ENCODE measurements around the gene UBE3C.

The UBE3C gene

GRCh38 chr7:157294773-157295172 lies 156.0 kb downstream of the UBE3C start:
- Histone ChIP-seq H3K4me1 (ENCODE audit: control insufficient read depth in 1 of 2, insufficient read depth in 2 of 2, low read length in 2 of 2) (peaks cover 0 to 6% of the 10 kb centered on the region in 2 experiments), H3K9ac (ENCODE audit: low read length) (no peak overlapping the region), H4K12ac (ENCODE audit: low read depth, low read length) (no peak overlapping the region), H3K14ac (ENCODE audit: low read length) (no peak overlapping the region), H4K8ac (ENCODE audit: low read depth, low read length) (no peak overlapping the region), H3K27ac (ENCODE audit: low read depth, low read length) (no peak overlapping the region), H3K4me2 (ENCODE audit: low read length) (no peak overlapping the region), H3K23ac (ENCODE audit: low read length) (no peak overlapping the region), H3K4ac (ENCODE audit: low read depth, low read length) (no peak overlapping the region), H3K79me1 (ENCODE audit: low read length) (no peaks in the 10 kb centered on the region), H2BK120ac (ENCODE audit: insufficient read depth, low read length, poor library complexity) (no peak overlapping the region), H3K36me3 (ENCODE audit: control insufficient read depth in 1 of 2, insufficient read depth in 2 of 2, low read length in 2 of 2) (no peaks in the 10 kb centered on the region), H3K9me3 (ENCODE audit: insufficient read depth, low read depth, low read length) (peaks cover 10% of the 10 kb centered on the region), H3K79me2 (ENCODE audit: control insufficient read depth, insufficient read depth, low read length, poor library complexity) (no peaks in the 10 kb centered on the region), H3K27me3 (ENCODE audit: insufficient read depth, low read length) (no peaks in the 10 kb centered on the region), H4K91ac (ENCODE audit: low read depth, low read length) (no peak overlapping the region), H2AK5ac (ENCODE audit: low read length) (no peak overlapping the region), H3K4me3 (ENCODE audit: low read depth, low read length) (no peak overlapping the region), H2AFZ (ENCODE audit: insufficient read depth, low read length, poor library complexity) (no peak overlapping the region), H3K18ac (ENCODE audit: low read length) (no peak overlapping the region), H2BK12ac (ENCODE audit: low read length) (no peak overlapping the region), H2BK5ac (ENCODE audit: low read depth, low read length, poor library complexity) (no peak overlapping the region)
- no CpG with 5 or more reads among the region's 12 CpGs for WGBS (ENCODE audit: extremely low coverage, insufficient coverage, insufficient read length)
- DNase-seq = no peak

GRCh38 chr7:157295338-157295737 lies 156.6 kb downstream of the UBE3C start:
- H4K12ac ChIP-seq (ENCODE audit: low read depth, low read length) = no peak overlapping the region
- H3K9ac ChIP-seq (ENCODE audit: low read length) = no peak overlapping the region
- H3K27me3 ChIP-seq (ENCODE audit: insufficient read depth, low read length) = no peaks in the 10 kb centered on the region
- no peak overlapping the region for H3K4me2 ChIP-seq (ENCODE audit: low read length)
- H2AFZ ChIP-seq (ENCODE audit: insufficient read depth, low read length, poor library complexity) = no peak overlapping the region
- H3K14ac ChIP-seq (ENCODE audit: low read length) = no peak overlapping the region
- H4K91ac ChIP-seq (ENCODE audit: low read depth, low read length) = no peak overlapping the region
- no peak overlapping the region for H3K4ac ChIP-seq (ENCODE audit: low read depth, low read length)
- no peaks in the 10 kb centered on the region for H3K79me1 ChIP-seq (ENCODE audit: low read length)
- no peak overlapping the region for H3K4me3 ChIP-seq (ENCODE audit: low read depth, low read length)
- no peak overlapping the region for H3K23ac ChIP-seq (ENCODE audit: low read length)
- no peak overlapping the region for H4K8ac ChIP-seq (ENCODE audit: low read depth, low read length)
- no peak for DNase-seq
- H3K36me3 ChIP-seq (ENCODE audit: control insufficient read depth in 1 of 2, insufficient read depth in 2 of 2, low read length in 2 of 2) = no peaks in the 10 kb centered on the region
- H2BK12ac ChIP-seq (ENCODE audit: low read length) = no peak overlapping the region
- H2AK5ac ChIP-seq (ENCODE audit: low read length) = no peak overlapping the region
- no CpG with 5 or more reads among the region's 12 CpGs for WGBS (ENCODE audit: extremely low coverage, insufficient coverage, insufficient read length)
- no peak overlapping the region for H2BK120ac ChIP-seq (ENCODE audit: insufficient read depth, low read length, poor library complexity)
- no peak overlapping the region for H3K27ac ChIP-seq (ENCODE audit: low read depth, low read length)
- peaks cover 10% of the 10 kb centered on the region for H3K9me3 ChIP-seq (ENCODE audit: insufficient read depth, low read depth, low read length)
- no peak overlapping the region for H2BK5ac ChIP-seq (ENCODE audit: low read depth, low read length, poor library complexity)
- peaks cover 0 to 6% of the 10 kb centered on the region in 2 experiments for H3K4me1 ChIP-seq (ENCODE audit: control insufficient read depth in 1 of 2, insufficient read depth in 2 of 2, low read length in 2 of 2)
- H3K18ac ChIP-seq (ENCODE audit: low read length) = no peak overlapping the region
- no peaks in the 10 kb centered on the region for H3K79me2 ChIP-seq (ENCODE audit: control insufficient read depth, insufficient read depth, low read length, poor library complexity)

GRCh38 chr7:157297185-157297584 lies 158.5 kb downstream of the UBE3C start:
- no peak overlapping the region for H2BK120ac ChIP-seq (ENCODE audit: insufficient read depth, low read length, poor library complexity)
- DNase-seq = no peak
- no peak overlapping the region for H2AK5ac ChIP-seq (ENCODE audit: low read length)
- H3K79me1 ChIP-seq (ENCODE audit: low read length) = no peaks in the 10 kb centered on the region
- H3K9me3 ChIP-seq (ENCODE audit: insufficient read depth, low read depth, low read length) = peaks cover 10% of the 10 kb centered on the region
- no peak overlapping the region for H3K14ac ChIP-seq (ENCODE audit: low read length)
- H3K27ac ChIP-seq (ENCODE audit: low read depth, low read length) = no peak overlapping the region
- no peak overlapping the region for H3K9ac ChIP-seq (ENCODE audit: low read length)
- H4K91ac ChIP-seq (ENCODE audit: low read depth, low read length) = no peak overlapping the region
- no peak overlapping the region for H3K18ac ChIP-seq (ENCODE audit: low read length)
- H3K36me3 ChIP-seq (ENCODE audit: control insufficient read depth in 1 of 2, insufficient read depth in 2 of 2, low read length in 2 of 2) = no peaks in the 10 kb centered on the region
- H2AFZ ChIP-seq (ENCODE audit: insufficient read depth, low read length, poor library complexity) = no peak overlapping the region
- no peak overlapping the region for H3K23ac ChIP-seq (ENCODE audit: low read length)
- H4K12ac ChIP-seq (ENCODE audit: low read depth, low read length) = no peak overlapping the region
- no CpG with 5 or more reads among the region's 13 CpGs for WGBS (ENCODE audit: extremely low coverage, insufficient coverage, insufficient read length)
- no peak overlapping the region for H3K4me3 ChIP-seq (ENCODE audit: low read depth, low read length)
- no peak overlapping the region for H3K4me2 ChIP-seq (ENCODE audit: low read length)
- peaks cover 0 to 6% of the 10 kb centered on the region in 2 experiments for H3K4me1 ChIP-seq (ENCODE audit: control insufficient read depth in 1 of 2, insufficient read depth in 2 of 2, low read length in 2 of 2)
- no peaks in the 10 kb centered on the region for H3K27me3 ChIP-seq (ENCODE audit: insufficient read depth, low read length)
- H4K8ac ChIP-seq (ENCODE audit: low read depth, low read length) = no peak overlapping the region
- no peaks in the 10 kb centered on the region for H3K79me2 ChIP-seq (ENCODE audit: control insufficient read depth, insufficient read depth, low read length, poor library complexity)
- H3K4ac ChIP-seq (ENCODE audit: low read depth, low read length) = no peak overlapping the region
- no peak overlapping the region for H2BK12ac ChIP-seq (ENCODE audit: low read length)
- no peak overlapping the region for H2BK5ac ChIP-seq (ENCODE audit: low read depth, low read length, poor library complexity)

DNA sequence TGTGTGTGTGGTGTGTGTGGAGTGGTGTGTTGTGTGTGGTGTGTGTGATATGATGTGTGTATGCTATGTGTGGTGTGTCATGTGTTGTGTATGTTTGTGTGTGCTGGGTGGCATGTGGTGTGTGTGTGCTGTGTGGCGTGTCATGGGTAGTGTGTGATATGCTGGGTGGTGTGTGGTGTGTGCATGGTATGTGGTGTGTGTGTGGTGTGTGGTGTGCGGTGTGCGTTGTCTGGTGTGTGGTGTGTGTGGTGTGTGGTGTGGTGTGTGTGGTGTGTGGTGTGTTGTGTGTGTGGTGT lies 160.5 kb downstream of the UBE3C start:
- H3K4me3 ChIP-seq (ENCODE audit: low read depth, low read length) = peak overlapping the region; percentile 60
- no peak overlapping the region for H3K9ac ChIP-seq (ENCODE audit: low read length)
- peak overlapping the region; percentile 18 for H3K23ac ChIP-seq (ENCODE audit: low read length)
- no peaks in the 10 kb centered on the region for H3K4me1 ChIP-seq (ENCODE audit: control insufficient read depth in 1 of 2, insufficient read depth in 2 of 2, low read length in 2 of 2)
- H3K4ac ChIP-seq (ENCODE audit: low read depth, low read length) = no peak overlapping the region
- H2BK5ac ChIP-seq (ENCODE audit: low read depth, low read length, poor library complexity) = no peak overlapping the region
- no peaks in the 10 kb centered on the region for H3K36me3 ChIP-seq (ENCODE audit: control insufficient read depth in 1 of 2, insufficient read depth in 2 of 2, low read length in 2 of 2)
- no peak overlapping the region for H4K8ac ChIP-seq (ENCODE audit: low read depth, low read length)
- H3K27me3 ChIP-seq (ENCODE audit: insufficient read depth, low read length) = no peaks in the 10 kb centered on the region
- no peak overlapping the region for H2AK5ac ChIP-seq (ENCODE audit: low read length)
- no CpG with 5 or more reads among the region's 3 CpGs for WGBS (ENCODE audit: extremely low coverage, insufficient coverage, insufficient read length)
- no peak overlapping the region for H2AFZ ChIP-seq (ENCODE audit: insufficient read depth, low read length, poor library complexity)
- no peak overlapping the region for H4K12ac ChIP-seq (ENCODE audit: low read depth, low read length)
- no peak overlapping the region for H3K4me2 ChIP-seq (ENCODE audit: low read length)
- no peaks in the 10 kb centered on the region for H3K79me1 ChIP-seq (ENCODE audit: low read length)
- no peak overlapping the region for H3K27ac ChIP-seq (ENCODE audit: low read depth, low read length)
- H2BK120ac ChIP-seq (ENCODE audit: insufficient read depth, low read length, poor library complexity) = no peak overlapping the region
- peaks cover 10% of the 10 kb centered on the region for H3K9me3 ChIP-seq (ENCODE audit: insufficient read depth, low read depth, low read length)
- H3K14ac ChIP-seq (ENCODE audit: low read length) = no peak overlapping the region
- no peak overlapping the region for H2BK12ac ChIP-seq (ENCODE audit: low read length)
- DNase-seq = no peak
- no peak overlapping the region for H3K18ac ChIP-seq (ENCODE audit: low read length)
- no peak overlapping the region for H4K91ac ChIP-seq (ENCODE audit: low read depth, low read length)
- H3K79me2 ChIP-seq (ENCODE audit: control insufficient read depth, insufficient read depth, low read length, poor library complexity) = no peaks in the 10 kb centered on the region
